ENCODE results near the gene SPRYD4. TPM values are rescaled to one million over a fixed set of nuclear protein-coding genes. Genes with fewer than 3 reads are reported as not detected.
"Not testable (repeated sequence)": the region's sequence is repeated elsewhere in the genome, so short reads cannot be mapped to it uniquely, and the experiment has no call there.

SPRYD4 gene
- total RNA-seq, 2 experiments from 2014 or later = 3.2 to 3.3 TPM

DNA sequence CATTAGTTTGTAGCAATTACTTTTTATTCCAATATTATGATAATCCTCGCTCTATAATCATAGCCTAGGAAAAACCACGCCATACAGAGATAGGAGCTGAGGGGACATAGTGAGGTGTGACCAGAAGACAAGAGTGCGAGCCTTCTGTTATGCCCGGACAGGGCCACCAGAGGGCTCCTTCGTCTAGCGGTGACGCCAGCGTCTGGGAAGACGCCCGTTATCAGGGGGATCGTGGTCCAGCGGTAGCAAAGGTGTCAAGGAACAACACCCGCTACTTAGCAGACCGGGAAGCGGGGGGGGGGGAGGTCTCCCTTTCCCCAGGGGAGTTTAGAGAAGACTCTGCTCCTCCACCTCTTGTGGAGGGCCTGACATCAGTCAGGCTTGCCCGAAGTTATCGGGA is 28.3 kb downstream of the SPRYD4 start:
- intact Hi-C loops (cut with micrococcal nuclease); H3K4me1 Mint-ChIP-seq (ENCODE audit: low read depth); H3K9me3 Mint-ChIP-seq; H3K27me3 Mint-ChIP-seq; ATAC-seq; H3K36me3 Mint-ChIP-seq (ENCODE audit: low read depth); H3K27ac Mint-ChIP-seq: not testable (repeated sequence)
- H3K4me3 Mint-ChIP-seq = peak overlapping the region; percentile 35
- peak; percentile 82 for DNase-seq
- peak; percentile 35 for TF ChIP-seq CTCF (IDR thresholded peaks at IDR 0.05)
- CTCF ChIA-PET = interaction anchor here (1.0 to 1.5 kb wide), 9 partner anchors 8 to 94 kb away, joined by 3 to 5 read pairs (median 4); partner anchors contain the start of gene GLS2
- POLR2A ChIA-PET = interaction anchor here (1.4 kb wide), 1 partner anchor 19 kb away, joined by 4 read pairs; no protein-coding TSS in a partner anchor

DNA sequence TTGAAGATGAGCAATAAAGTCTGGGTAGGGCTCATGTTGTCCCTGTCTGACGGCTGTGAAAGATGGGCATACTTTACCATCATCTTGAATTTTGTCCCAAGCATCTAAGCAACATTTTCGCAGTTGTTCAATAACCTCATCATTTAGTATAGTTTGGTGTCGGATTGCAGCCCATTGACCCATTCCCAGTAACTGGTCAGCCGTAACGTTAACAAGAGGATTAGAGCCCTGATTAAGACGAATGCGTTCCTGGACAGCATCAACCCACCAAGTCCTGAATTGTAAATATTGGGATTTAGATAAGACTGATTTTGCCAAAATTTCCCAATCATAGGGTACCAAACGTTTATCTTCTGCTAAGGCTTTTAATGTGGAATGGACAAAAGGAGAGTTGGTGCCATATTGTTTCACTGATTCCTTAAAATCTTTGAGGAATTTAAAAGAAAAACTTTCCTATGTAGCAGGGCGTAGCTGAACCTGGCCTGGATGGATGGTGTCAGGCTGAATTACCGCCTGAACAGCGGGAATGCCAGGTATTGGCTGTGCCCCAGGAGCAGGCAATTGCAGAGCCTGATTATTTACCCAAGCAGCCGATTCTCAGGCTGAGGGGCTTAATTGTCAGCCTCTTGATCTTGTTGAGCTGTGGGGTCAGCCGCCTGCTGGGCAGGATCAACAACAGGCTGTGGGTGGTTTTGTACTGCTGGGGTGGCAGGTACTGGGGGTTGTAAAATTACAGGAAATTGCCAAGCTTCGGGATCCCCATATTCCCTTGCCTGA is 29.9 kb downstream of the SPRYD4 start:
- POLR2A ChIA-PET; H3K36me3 Mint-ChIP-seq (ENCODE audit: low read depth); H3K4me1 Mint-ChIP-seq (ENCODE audit: low read depth); H3K27ac Mint-ChIP-seq; H3K9me3 Mint-ChIP-seq; CTCF ChIA-PET; DNase-seq; H3K27me3 Mint-ChIP-seq; ATAC-seq; H3K4me3 Mint-ChIP-seq; intact Hi-C loops (cut with micrococcal nuclease): not testable (repeated sequence)

GRCh38 chr12:56499452-56499851 is 31.1 kb downstream of the SPRYD4 start:
- H3K36me3 Mint-ChIP-seq (ENCODE audit: low read depth); H3K27me3 Mint-ChIP-seq; H3K27ac Mint-ChIP-seq; H3K4me3 Mint-ChIP-seq; DNase-seq; ATAC-seq; H3K9me3 Mint-ChIP-seq; CTCF ChIA-PET; H3K4me1 Mint-ChIP-seq (ENCODE audit: low read depth); intact Hi-C loops (cut with micrococcal nuclease); POLR2A ChIA-PET: not testable (repeated sequence)

DNA sequence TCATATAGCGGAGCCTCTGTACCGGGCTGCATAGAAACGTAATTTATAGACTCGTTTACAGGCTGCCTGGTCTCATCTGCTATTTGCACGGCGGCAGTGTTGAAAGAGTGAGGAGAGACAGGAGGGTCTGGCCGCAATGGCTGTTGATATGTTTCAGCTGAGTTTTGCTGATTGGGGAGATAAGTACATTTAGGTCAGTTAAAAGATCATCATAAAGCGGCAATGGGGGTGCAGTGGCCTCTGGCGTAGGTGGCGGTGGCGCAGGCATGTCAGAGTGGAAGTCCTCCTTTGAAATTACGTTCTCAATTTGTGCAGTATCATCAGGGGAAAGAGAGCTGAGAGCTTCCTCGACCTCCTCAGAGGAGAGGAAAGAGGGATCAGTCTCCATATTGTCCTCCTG is 31.5 kb downstream of the SPRYD4 start:
- ATAC-seq; intact Hi-C loops (cut with micrococcal nuclease); POLR2A ChIA-PET; H3K27me3 Mint-ChIP-seq; H3K4me1 Mint-ChIP-seq (ENCODE audit: low read depth); H3K9me3 Mint-ChIP-seq; H3K36me3 Mint-ChIP-seq (ENCODE audit: low read depth); H3K4me3 Mint-ChIP-seq; H3K27ac Mint-ChIP-seq; DNase-seq; CTCF ChIA-PET: not testable (repeated sequence)

DNA sequence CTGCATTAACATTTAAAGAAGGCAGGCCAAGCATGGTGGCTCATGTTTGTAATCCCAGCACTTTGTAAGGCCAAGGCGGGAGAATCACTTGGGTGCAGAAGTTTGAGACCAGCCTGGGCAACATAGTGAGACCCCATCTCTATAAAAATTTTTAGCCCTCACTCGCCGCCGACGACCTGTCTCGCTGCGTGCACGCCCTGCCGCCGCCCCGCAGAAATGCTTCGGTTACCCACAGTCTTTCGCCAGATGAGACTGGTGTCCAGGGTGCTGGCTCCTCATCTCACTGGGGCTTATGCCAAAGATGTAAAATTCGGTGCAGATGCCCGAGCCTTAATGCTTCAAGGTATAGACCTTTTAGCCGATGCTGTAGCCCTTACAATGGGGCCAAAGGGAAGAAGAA is 42.4 kb downstream of the SPRYD4 start:
- H3K4me1 Mint-ChIP-seq (ENCODE audit: low read depth) = peaks cover 4% of the 10 kb centered on the region
- no peak overlapping the region for H3K27ac Mint-ChIP-seq
- no peaks in the 10 kb centered on the region for H3K36me3 Mint-ChIP-seq (ENCODE audit: low read depth)
- CTCF ChIA-PET = interaction anchor here (1.3 kb wide), 1 partner anchor 92 kb away, joined by 6 read pairs; no protein-coding TSS in a partner anchor
- intact Hi-C loops (cut with micrococcal nuclease) = loop anchor here (5.0 kb wide), 1 partner anchor 62 kb away; no protein-coding TSS in a partner anchor
- no peak for TF ChIP-seq CTCF (IDR thresholded peaks at IDR 0.05)
- peaks cover 1% of the 10 kb centered on the region for H3K27me3 Mint-ChIP-seq
- POLR2A ChIA-PET = no interaction called here
- no peak for DNase-seq
- H3K9me3 Mint-ChIP-seq = no peaks in the 10 kb centered on the region
- H3K4me3 Mint-ChIP-seq = no peak overlapping the region
- no peak for ATAC-seq

DNA sequence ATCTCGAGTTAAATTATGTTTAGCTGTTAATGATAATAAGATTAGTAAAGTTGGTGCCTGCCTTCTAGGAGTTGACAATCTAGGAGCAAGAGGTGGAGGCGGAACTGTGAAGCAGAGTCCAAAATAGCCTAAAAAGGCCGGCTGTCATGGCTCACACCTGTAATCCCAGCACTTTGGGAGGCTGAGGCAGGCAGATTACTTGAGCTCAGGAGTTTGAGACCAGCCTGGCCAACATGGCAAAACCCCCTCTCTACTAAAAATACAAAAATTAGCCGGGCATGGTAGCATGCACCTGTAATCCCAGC is 45.6 kb downstream of the SPRYD4 start:
- ChIA-PET POLR2A (interaction anchor here (0.7 to 1.5 kb wide), 6 partner anchors 9 to 81 kb away, joined by 3 to 7 read pairs (median 4); no protein-coding TSS in a partner anchor), CTCF (interaction anchor here (0.6 to 6.6 kb wide), 42 partner anchors 8 to 487 kb away, joined by 3 to 95 read pairs (median 5); partner anchors contain the start of genes BAZ2A and GLS2)
- not testable (repeated sequence) for H3K27me3 Mint-ChIP-seq; H3K4me3 Mint-ChIP-seq; H3K4me1 Mint-ChIP-seq (ENCODE audit: low read depth); H3K27ac Mint-ChIP-seq; DNase-seq; ATAC-seq; H3K9me3 Mint-ChIP-seq; H3K36me3 Mint-ChIP-seq (ENCODE audit: low read depth)
- intact Hi-C loops (cut with micrococcal nuclease) = loop anchor here (5.0 kb wide), 1 partner anchor 58 kb away; no protein-coding TSS in a partner anchor
- peak; percentile 50 for TF ChIP-seq CTCF (IDR thresholded peaks at IDR 0.05)

All from activated CD8-positive, alpha-beta T cell treated with anti-CD3 and anti-CD28 coated beads for 36 hours (primary cell).